Renal cortical epithelial cell (primary cell): ENCODE results near the gene C11orf86. TPM values are rescaled to one million over a fixed set of nuclear protein-coding genes. Genes with fewer than 3 reads are reported as not detected.
"Not testable (repeated sequence)": the region's sequence is repeated elsewhere in the genome, so short reads cannot be mapped to it uniquely, and the experiment has no call there.

Source experiments
- DNase-seq: peaks from one replicate; pipeline ENCODE4 v3.0.0-alpha.2; 2011; ENCODE audit warnings: low read depth
- total RNA-seq: library from RNA; depleted of rRNA; stranded (reverse); fragments of >200 nt; gene quantifications from 2 replicates; pipeline ENCODE4 v1.2.3, GENCODE V29; 2014

C11orf86 gene
- total RNA-seq, result not detected in 2 replicates

DNA sequence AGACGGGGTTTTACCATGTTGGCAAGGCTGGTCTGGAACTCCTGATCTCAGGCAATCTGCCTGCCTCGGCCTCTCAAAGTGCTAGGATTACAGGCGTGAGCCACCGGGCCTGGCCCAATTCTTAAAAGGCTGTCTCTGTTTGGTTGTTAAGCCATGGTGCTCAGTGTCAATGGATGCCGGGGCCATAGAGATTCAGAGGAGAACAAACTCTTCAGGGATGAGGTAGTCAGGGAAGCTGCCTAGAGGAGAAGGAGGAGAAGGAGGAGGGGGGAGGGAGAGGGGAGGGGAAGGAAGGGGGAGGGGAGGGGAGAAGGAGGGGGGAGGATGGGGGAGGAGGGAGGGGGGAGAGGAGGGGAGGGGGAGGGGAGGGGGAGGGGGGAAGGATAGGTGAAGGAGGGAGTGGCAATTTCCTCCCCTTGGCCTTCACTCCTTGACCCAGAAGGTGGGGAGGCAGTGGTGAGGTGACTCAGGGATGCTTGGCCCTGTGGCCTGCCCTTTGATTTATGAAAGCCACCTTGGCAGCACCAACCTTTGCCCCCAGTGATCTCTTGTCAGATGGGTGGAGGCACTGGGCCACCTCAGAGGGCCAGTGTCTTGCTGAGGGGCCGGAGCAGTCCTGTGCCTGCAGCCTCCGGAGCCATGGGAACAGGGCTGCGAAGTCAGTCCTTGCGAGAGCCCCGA, at the start of gene C11orf86:
Gene C11orf86, plus strand, starts transcription at position 581 of the 681 bp plus-strand sequence. Its CDS starts 59 bp downstream, at position 640.
- DNase-seq, result no peak

GRCh38 chr11:66929753-66930152, 45.4 kb upstream of the C11orf86 start:
- DNase-seq, result no peak

GRCh38 chr11:66932543-66932942, 42.6 kb upstream of the C11orf86 start:
- no peak for DNase-seq

DNA sequence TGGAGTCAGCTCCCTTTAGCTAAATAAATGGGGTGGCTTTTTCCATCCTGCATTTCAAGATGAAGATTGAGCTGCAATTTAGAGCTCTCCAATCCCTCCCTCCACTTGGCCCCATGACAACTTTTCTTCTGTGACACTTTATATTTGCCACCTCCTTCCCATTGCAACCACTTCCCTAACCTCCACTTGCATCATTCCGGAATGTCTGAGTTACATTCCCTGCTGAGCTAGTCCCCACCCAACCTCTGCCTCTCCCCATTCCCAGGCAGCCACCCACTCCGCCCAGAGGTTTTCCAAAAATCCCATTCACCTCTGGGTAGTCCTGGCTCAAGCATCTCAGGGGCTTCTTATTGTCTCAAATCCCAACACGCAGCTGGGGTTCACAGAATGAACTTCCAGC, 41.6 kb upstream of the C11orf86 start:
- DNase-seq, result no peak

DNA sequence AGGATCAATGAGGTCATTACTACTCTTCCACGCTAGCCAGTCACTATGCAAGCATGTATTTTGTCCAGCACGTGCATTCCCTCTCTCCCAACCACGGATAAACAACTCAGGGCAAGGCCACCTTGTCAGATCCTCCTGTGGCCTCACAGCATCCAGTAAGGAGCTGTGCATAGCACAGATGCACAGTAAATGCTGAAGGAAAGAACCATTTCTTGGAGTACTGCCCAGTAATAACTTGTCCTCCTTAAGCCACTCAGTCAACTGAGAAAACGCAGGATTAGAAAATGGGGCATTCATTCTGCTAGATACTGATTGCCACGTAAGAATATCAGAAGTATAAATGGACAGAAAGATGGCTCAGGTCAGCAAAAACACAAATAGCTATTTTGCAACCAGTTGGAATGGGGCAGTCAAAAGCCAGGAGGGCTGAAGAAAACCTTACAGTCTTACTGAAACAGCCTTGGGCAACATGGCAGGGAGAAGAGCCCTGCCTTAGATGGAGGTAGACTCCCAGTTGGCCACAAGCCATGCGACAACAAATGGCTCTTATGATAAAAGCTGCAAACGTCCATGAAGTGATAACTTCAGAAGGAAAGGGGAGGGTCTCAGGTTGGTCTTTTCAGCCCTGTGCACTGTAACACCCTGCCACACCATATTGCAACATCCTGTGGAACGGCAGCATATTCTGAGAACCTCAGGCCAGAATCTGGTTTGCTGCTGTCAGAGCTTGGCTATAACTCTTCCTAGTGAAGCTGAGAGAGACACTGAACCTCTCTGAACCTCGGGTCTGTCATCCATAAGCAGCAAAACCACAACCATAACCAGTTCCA, 39.9 kb upstream of the C11orf86 start:
- DNase-seq, result no peak

DNA sequence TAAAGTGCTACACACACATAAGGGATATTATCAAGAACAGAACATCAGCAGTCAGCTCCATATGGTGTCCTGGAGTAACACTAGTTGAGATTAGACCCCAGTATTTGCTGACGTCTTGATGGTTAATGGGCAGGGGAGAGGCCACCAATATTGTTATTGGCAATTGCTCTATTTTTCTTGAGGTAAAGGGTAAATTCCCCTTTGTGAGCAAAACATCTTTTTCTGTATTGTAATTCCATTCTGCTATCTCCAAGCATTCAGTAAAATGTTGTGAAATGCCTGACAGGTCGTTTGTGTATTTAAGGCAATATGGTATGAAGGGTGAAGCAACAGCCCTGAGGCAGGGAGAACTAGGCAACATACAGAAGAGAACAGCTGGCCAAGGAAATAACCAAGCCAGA, 38.8 kb upstream of the C11orf86 start:
- peak; percentile 38 for DNase-seq

GRCh38 chr11:66937193-66937733, 37.8 kb upstream of the C11orf86 start:
- DNase-seq, result no peak

GRCh38 chr11:66938582-66939135, 36.4 kb upstream of the C11orf86 start:
- no peak for DNase-seq

- DNase-seq, result peak; percentile 89
These were observed 25.0 kb upstream of the C11orf86 start for GRCh38 chr11:66950112-66950535.

GRCh38 chr11:66951135-66951534, 24.0 kb upstream of the C11orf86 start:
- no peak for DNase-seq

GRCh38 chr11:66951927-66952337, 23.2 kb upstream of the C11orf86 start:
- no peak for DNase-seq

GRCh38 chr11:66953081-66953833, 21.8 kb upstream of the C11orf86 start:
- no peak for DNase-seq

DNA sequence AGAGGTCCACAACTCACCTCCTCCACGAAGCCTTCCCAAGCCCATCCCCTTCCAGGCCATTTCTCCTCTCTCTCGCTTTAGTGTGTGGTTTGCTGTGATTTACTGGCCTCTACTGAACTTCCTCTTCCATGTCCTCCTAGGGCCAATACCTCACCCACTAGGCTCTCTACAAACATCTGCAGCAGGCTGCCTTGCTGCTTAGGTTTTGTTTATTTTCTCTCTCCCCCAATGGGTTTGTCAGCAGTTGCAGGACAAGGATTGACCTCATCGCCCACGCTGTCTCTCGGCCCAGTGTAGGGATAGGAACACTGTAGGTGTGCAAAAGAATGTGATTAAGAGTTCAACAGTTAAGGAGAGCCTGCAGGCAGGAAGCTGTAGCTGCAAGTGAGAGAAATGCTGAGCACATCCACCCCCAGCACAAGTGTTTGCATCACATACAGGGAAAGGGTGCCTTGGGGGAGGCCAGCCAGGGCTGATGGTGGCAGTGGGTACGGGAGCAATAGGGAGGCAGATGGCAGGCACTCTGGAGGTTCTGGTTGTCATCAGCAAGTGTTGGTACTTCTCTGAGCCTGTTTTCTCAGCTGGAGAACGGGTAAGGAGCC, 18.3 kb upstream of the C11orf86 start:
- DNase-seq, result peak; percentile 95

- DNase-seq, result no peak
These were observed 17.2 kb upstream of the C11orf86 start for GRCh38 chr11:66957971-66958231.

DNA sequence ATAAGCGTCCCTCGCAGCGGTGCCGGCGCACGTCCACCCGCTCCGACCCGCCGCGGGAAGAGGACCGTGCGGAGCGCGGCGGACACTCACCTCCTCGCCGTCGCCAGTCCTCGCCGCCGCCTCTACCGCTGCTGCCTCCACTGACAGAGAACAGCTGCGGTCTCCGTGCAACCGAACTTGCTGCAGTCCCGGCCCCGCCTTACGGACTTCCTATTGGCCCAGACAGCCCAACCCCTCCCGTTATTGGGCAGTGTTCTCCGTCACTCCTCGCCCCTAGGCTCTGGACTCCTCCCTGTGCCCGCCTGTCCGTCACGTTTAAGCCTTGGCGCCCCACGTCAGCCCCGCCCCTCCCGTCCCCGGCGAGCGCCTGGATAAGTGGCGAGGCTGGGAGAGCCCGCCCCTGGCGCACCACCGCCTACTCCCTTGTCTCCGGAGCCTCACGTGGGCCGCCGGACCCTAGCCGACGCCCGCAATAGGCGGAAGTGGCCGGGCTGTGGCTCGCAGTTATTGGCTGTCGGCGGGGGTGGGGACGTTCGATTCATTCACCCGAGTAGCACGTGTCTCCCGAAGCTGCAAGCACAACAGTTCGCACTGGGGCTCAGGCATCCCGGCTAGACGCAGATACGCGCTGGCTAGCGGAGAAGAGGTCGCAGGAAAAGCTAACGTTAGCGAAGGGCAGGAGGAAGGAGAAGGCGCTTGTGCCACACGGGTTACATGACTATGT, 16.7 kb upstream of the C11orf86 start, which contains the start of gene PC:
Gene PC, minus strand, starts transcription at position 152 of the 724 bp plus-strand sequence. CDS start 86,224 bp downstream, outside the sequence.
- peak; percentile 98 for DNase-seq

- DNase-seq, result no peak
These were observed 16.2 kb upstream of the C11orf86 start for GRCh38 chr11:66958956-66959274.

- DNase-seq, result not testable (repeated sequence)
These were observed 13.4 kb upstream of the C11orf86 start for GRCh38 chr11:66961691-66962213.

- no peak for DNase-seq
These were observed 12.9 kb upstream of the C11orf86 start for GRCh38 chr11:66962247-66962646.

DNA sequence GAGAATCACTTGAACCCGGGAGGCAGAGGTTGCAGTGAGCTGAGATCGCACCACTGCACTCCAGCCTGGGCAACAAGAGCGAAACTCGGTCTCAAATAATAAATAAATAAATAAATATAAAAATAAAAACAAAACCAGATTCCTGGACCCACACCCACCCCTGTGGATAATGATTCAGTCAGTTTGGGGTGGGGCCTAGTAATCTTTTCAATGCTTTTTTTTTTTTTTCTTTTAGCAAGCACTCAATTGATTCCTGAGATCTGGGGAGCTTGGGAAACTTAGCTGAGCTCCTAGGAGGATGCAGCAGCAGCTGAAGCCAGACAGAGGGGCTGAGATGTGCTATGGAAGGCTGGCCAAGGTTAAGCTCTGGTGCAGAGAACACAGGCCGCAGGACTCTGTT, 12.3 kb upstream of the C11orf86 start:
- DNase-seq, result no peak

DNA sequence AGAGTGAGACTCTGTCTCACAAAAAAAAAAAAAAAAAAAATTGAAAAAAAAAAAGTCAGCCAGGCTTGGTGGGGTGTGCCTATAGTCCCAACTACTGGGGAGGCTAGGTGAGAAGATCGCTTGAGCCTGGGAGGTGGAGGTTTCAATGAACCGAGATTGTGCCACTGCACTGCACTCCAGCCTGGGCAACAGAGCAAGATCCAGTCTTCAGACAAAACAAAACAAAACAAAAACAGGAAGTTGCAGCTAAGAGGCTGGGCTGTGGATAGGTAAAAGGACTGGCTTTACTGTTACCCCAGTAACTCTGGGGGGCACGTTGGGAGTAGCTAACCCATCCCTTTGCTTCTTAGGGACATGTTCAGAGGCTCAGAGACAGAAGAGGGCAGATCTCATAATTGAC, 10.6 kb upstream of the C11orf86 start:
- no peak for DNase-seq

- no peak for DNase-seq
These were observed 8.8 kb upstream of the C11orf86 start for GRCh38 chr11:66966351-66966750.
